HUDEP-2 (cell line): Measurements from ENCODE around the gene GRIA1.

Source experiments
- DNase-seq, 76 experiments: peaks; one replicate each; lab custom pipeline; 2025; ENCODE audit not compliant: unreplicated experiment in 76 of 76; lab: John Stamatoyannopoulos, UW

Gene GRIA1

GRCh38 chr5:153767221-153768188 lies 277.0 kb downstream of the GRIA1 start:
- DNase-seq = no peak

GRCh38 chr5:153770066-153770465 lies 279.6 kb downstream of the GRIA1 start:
- no peak for DNase-seq

- no peak for DNase-seq
These were observed 284.2 kb downstream of the GRIA1 start for GRCh38 chr5:153774686-153775085.

- DNase-seq = no peak
These were observed 285.5 kb downstream of the GRIA1 start for GRCh38 chr5:153775923-153776322.

GRCh38 chr5:153777681-153778581 lies 287.5 kb downstream of the GRIA1 start:
- no peak for DNase-seq

- no peak for DNase-seq
These were observed 289.4 kb downstream of the GRIA1 start for GRCh38 chr5:153779836-153780235.

- no peak for DNase-seq
These were observed 290.6 kb downstream of the GRIA1 start for GRCh38 chr5:153780876-153781705.

- no peak for DNase-seq
These were observed 292.3 kb downstream of the GRIA1 start for GRCh38 chr5:153782589-153783361.

- DNase-seq = no peak
These were observed 292.8 kb downstream of the GRIA1 start for GRCh38 chr5:153783362-153783658.

GRCh38 chr5:153784277-153784676 lies 293.8 kb downstream of the GRIA1 start:
- DNase-seq = no peak

GRCh38 chr5:153791339-153791738 lies 300.9 kb downstream of the GRIA1 start:
- no peak for DNase-seq

GRCh38 chr5:153792305-153792704 lies 301.8 kb downstream of the GRIA1 start:
- DNase-seq = no peak

- no peak for DNase-seq
These were observed 303.2 kb downstream of the GRIA1 start for GRCh38 chr5:153793699-153794098.

- no peak for DNase-seq
These were observed 303.9 kb downstream of the GRIA1 start for GRCh38 chr5:153794327-153794726.

- no peak for DNase-seq
These were observed 306.1 kb downstream of the GRIA1 start for GRCh38 chr5:153796527-153796926.

GRCh38 chr5:153797484-153797883 lies 307.0 kb downstream of the GRIA1 start:
- no peak for DNase-seq

- no peak for DNase-seq
These were observed 308.4 kb downstream of the GRIA1 start for GRCh38 chr5:153798830-153799229.

- no peak for DNase-seq
These were observed 309.0 kb downstream of the GRIA1 start for GRCh38 chr5:153799466-153799865.

GRCh38 chr5:153802050-153802821 lies 311.8 kb downstream of the GRIA1 start:
- no peak for DNase-seq
